Neural progenitor cell (in vitro differentiated cells): Measurements from ENCODE around the gene EML5.

ENCODE experiments used
- CTCF ChIP-seq: fragments of 200-600 bp; sonication (generic); IDR thresholded peaks from 2 replicates; pipeline ENCODE4 v1.5.1; 2017; ENCODE audit warnings: antibody characterized with exemption, mild to moderate bottlenecking
- EZH2phosphoT487 ChIP-seq: fragments of 200-600 bp; sonication (generic); IDR thresholded peaks from 2 replicates; pipeline ENCODE4 v1.6.1; 2017; ENCODE audit warnings: antibody characterized with exemption

GRCh38 chr14:88562831-88563686 lies 229.7 kb downstream of the EML5 start, which contains the start of gene ZC3H14:
- TF ChIP-seq CTCF = no peak
- TF ChIP-seq EZH2phosphoT487 = no peak
